ENCODE measurements around the gene RFXANK.
A peak's percentile ranks its signal among the peaks of the same experiment; 100 is the strongest.
"Not testable (repeated sequence)": the region's sequence is repeated elsewhere in the genome, so short reads cannot be mapped to it uniquely, and the experiment has no call there.

Gene RFXANK, protein sequence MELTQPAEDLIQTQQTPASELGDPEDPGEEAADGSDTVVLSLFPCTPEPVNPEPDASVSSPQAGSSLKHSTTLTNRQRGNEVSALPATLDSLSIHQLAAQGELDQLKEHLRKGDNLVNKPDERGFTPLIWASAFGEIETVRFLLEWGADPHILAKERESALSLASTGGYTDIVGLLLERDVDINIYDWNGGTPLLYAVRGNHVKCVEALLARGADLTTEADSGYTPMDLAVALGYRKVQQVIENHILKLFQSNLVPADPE

DNA sequence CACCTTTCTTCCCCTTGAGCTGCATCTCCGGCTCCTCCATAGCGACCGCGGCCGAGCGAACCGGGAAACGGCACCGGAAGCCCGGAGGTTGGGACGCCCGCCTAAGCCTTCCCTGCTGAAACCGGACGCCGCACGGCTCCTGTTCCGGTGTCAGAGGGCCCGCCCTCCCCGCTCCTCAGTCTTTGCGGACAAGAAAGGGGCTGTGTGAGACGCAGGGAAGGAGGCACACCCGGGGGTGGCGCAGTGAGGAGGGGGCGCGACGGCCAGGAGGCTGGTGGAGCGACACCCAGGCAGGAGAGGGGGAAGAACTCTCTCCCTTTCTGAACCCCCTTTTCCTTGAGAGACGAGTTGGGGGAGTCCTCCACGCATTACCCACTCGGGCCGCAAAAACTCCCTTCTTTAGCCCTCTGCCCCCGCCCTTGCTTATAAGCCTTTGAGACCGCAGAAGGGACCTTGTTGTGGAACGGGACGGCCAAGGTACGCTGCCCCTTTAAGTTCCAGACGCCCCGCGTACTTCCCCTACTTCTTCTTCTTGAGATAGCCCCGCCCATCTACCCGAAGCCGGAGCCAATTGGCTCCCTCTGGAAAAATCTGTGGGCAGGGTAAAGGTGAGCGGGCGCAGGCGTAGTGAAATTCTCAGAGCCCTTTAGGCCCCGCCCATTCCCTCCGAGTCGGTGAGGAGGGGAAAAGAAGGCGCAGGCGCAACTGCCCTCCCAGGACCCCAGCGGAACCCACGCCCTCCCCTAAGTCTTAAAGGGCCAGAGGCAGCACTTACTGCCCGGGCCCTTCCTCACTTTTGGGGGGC, at the start of gene RFXANK, which contains the start of gene BORCS8:
Gene RFXANK (plus strand): TSS at position 181 of the 805 bp plus-strand sequence. CDS start 1,689 bp downstream, outside the sequence.
Gene BORCS8 (minus strand): TSS at position 75 of the 805 bp plus-strand sequence. CDS start 35 bp downstream, at position 40.
- Mint-ChIP-seq H3K4me3 (peak within 1 kb of the TSS; percentile 97), H3K9me3 (no peaks in the 10 kb centered on the region), H3K36me3 (peaks cover 50% of the 10 kb centered on the region), H3K27ac (peak within 1 kb of the TSS; percentile 99), H3K4me1 (peaks cover 52% of the 10 kb centered on the region)
- DNase-seq (ENCODE audit: low spot score in 2 of 2) (peak; percentile 94 to 99), ATAC-seq (peak; percentile 90)

DNA sequence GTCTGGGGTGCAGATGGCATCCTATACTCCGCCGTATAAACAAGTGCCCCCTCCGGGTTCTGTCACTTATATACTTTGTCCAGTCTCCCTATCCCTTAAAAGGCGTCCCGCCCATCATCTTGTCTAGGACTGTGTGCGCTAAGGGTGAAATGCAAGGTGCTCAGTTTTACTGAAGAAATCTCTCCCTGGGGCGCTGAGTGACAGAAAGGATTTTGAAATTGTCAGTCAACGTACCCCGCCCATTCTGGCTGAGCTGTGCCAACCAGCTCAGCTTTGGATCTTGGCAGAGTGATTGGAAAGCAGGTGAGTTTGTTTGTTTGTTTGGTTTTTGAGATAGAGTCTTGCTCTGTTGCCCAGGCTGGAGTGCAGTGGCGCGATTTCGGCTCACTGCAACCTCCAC, 49.7 kb upstream of the RFXANK start:
- H3K4me1 Mint-ChIP-seq, result peaks cover 25% of the 10 kb centered on the region
- ATAC-seq (no peak), DNase-seq (ENCODE audit: low spot score in 2 of 2) (no peak)
- H3K9me3 Mint-ChIP-seq, result no peaks in the 10 kb centered on the region
- no peak overlapping the region for H3K4me3 Mint-ChIP-seq
- H3K36me3 Mint-ChIP-seq, result peaks cover 7% of the 10 kb centered on the region
- H3K27ac Mint-ChIP-seq, result no peak overlapping the region

DNA sequence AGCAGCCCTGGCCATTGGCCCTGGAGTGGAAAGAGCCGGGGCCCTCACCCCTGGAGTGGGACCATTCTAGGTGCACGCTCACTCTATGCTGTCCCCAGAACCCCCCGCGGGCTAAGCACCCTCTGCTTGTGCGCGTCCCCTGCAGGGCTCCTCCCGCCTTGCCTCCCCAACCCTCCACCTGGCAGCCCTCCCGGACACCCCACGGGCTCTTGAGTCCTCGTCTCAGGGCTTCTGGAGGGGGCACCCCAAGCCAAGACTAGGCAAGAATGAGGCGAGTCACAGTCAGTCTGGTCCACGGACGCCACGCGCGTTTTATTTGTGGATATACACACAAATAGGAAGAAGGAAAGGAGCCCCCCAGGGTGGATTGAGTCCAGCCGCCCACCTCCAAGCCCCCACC, 46.8 kb upstream of the RFXANK start:
- DNase-seq (ENCODE audit: low spot score in 2 of 2), result no peak
- Mint-ChIP-seq H3K4me3 (no peak overlapping the region), H3K27ac (no peak overlapping the region), H3K36me3 (peaks cover 15% of the 10 kb centered on the region), H3K4me1 (no peaks in the 10 kb centered on the region), H3K9me3 (no peaks in the 10 kb centered on the region)
- ATAC-seq, result no peak

DNA sequence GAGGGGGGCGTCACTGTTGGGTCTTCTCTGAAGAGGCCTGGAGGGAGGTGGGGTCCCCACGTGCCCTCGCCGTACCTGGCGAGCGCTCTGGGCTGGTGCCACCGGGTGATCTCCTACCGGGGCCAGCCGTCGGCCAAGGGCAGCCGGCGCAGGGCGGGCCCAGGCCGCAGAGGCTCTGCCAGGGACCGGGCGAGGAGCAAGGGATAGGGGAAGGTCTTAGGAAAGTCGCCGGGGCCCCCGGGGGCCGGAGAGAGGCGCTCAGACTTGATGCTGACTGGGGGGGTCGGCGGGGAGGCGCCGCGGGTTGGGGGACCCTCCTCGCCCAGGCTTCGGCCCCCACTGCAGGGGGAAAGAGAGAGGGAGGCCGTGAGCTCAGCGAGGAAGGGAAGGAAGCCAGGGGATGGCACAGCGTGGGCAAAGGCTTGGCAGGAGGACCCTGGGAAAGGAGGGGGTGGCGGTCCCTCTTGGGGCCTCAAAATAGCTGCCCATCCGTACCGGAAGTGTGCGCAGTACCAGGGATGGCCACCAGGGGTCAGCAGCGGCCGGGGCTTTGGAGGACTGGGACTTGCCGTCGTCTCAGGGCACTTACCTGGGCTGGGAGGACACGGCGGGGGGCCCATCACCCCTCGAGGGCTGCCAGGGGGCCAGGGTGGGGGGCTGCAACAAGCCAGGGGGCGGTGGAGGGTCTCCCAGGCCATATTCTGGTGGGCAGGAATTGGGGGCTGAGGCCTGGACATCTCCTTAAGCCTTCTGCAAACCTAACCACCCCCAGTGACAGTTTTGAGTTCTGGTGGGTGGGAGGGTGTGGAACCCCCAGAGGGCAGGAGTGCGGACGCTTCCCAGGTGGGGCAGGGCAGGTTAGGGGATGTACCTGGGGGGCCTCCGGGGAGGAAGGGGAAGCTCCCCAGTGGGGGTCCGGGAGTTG, 46.1 kb upstream of the RFXANK start:
- Mint-ChIP-seq H3K27ac (peak overlapping the region; percentile 26), H3K9me3 (no peaks in the 10 kb centered on the region), H3K4me3 (no peak overlapping the region), H3K4me1 (no peaks in the 10 kb centered on the region), H3K36me3 (peaks cover 15% of the 10 kb centered on the region)
- DNase-seq (ENCODE audit: low spot score in 2 of 2), result peak; percentile 96 to 99
- ATAC-seq, result peak; percentile 80

DNA sequence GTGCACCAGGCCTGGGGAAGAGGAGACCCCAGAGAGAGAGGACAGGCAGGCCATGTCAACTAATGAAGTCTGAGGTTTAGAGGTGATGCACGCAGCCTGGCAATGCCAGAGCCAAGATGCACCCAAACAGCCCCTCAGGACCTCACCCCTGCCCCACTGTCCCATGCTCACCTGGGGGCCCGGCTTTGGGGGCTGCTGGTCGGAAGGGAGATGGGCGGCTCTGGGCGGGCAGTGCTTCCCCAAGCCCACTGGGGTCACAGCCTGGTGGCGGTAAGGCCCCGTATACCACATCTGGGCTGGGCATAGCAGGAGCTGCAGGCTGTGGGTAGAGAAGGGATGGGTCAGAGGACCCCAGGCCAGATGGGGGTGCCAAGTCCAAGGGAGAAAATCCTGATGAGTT, 45.2 kb upstream of the RFXANK start:
- H3K36me3 Mint-ChIP-seq, result peaks cover 15% of the 10 kb centered on the region
- DNase-seq (ENCODE audit: low spot score in 2 of 2) (no peak), ATAC-seq (no peak)
- no peaks in the 10 kb centered on the region for H3K9me3 Mint-ChIP-seq
- H3K27ac Mint-ChIP-seq, result peak overlapping the region; percentile 26
- no peaks in the 10 kb centered on the region for H3K4me1 Mint-ChIP-seq
- H3K4me3 Mint-ChIP-seq, result no peak overlapping the region

DNA sequence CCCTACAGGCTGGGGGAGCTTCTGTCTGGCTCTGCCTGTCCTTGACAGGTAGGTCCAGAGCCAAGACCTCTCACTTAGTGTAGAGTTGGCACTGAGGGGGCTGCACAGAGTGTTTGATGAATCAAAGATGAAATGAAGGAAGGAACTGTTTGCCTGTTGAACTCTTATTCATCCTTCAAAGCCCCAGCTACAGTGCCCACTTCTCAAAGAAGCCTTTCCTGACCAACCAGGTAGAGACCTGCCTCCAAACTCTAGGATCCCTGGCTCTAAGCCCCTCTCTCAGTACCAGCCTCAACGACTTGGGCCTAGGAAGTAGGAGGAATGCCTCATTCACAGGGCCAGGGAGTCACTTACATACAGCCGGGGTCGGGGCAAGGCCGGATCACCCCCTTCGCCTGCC, 44.7 kb upstream of the RFXANK start:
- Mint-ChIP-seq H3K36me3 (peaks cover 15% of the 10 kb centered on the region), H3K9me3 (no peaks in the 10 kb centered on the region), H3K4me1 (no peaks in the 10 kb centered on the region), H3K4me3 (no peak overlapping the region), H3K27ac (no peak overlapping the region)
- ATAC-seq (no peak), DNase-seq (ENCODE audit: low spot score in 2 of 2) (no peak)

DNA sequence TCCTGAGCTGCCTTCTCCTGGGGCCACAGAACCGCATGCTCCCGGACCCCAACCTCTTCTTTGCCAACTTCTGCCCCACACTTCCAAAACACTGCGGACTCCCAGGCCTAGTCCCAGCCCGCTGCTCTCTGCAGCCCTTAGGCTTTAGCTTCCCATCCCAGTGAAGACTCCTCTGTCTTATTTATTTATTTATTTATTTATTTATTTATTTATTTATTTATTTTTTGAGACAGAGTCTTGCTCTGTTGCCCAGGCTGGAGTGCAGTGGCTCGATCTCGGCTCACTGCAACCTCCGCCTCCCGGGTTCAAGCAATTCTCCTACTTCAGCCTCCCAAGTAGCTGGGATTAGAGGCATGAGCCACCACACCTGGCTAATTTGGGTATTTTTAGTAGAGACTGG, 43.6 kb upstream of the RFXANK start:
- DNase-seq (ENCODE audit: low spot score in 2 of 2); ATAC-seq; H3K27ac Mint-ChIP-seq; H3K4me1 Mint-ChIP-seq; H3K4me3 Mint-ChIP-seq; H3K9me3 Mint-ChIP-seq: not testable (repeated sequence)
- peaks cover 15% of the 10 kb centered on the region for H3K36me3 Mint-ChIP-seq

DNA sequence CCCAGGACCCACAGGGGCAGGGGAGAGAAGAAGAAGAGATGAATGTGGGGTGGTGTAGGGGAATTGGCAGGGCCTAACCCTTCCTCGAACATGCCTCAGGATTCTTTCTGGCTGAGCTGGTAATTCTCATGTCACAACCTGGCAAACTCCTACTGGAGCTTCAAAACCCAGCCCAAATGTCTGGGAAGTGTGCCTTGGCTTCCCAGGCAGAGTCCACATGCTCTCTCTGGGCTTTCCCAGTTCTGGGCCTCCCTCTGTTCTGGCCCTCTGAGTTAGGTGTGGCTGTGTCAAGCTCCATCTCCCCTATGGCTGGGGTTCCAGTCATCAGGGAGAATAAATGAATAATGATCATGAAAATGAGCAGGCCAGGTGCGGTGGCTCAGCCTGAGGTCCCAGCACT, 42.6 kb upstream of the RFXANK start:
- no peak overlapping the region for H3K27ac Mint-ChIP-seq
- H3K4me1 Mint-ChIP-seq, result no peaks in the 10 kb centered on the region
- H3K4me3 Mint-ChIP-seq, result no peak overlapping the region
- peaks cover 17% of the 10 kb centered on the region for H3K36me3 Mint-ChIP-seq
- ATAC-seq (no peak), DNase-seq (ENCODE audit: low spot score in 2 of 2) (no peak)
- no peaks in the 10 kb centered on the region for H3K9me3 Mint-ChIP-seq

DNA sequence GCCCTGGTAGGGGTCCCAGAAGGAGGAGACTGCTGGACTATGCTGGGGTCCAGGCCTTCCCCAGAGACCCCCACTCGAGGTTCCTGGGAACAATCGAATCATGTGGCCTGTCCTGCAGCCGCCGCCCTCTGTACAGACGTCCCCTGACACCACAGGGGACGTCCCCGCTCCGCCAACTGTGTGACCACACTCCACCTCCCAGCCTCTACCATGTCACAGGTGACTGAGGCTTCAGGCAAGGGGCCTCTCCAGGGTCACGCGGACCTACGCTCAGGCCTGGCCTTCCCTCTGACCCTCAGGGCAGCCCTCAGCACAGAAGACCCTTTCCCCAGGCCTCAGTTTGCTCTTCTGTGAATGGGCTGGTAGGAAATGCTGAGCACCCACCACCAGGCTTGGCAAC, 40.6 kb upstream of the RFXANK start:
- no peaks in the 10 kb centered on the region for H3K4me1 Mint-ChIP-seq

DNA sequence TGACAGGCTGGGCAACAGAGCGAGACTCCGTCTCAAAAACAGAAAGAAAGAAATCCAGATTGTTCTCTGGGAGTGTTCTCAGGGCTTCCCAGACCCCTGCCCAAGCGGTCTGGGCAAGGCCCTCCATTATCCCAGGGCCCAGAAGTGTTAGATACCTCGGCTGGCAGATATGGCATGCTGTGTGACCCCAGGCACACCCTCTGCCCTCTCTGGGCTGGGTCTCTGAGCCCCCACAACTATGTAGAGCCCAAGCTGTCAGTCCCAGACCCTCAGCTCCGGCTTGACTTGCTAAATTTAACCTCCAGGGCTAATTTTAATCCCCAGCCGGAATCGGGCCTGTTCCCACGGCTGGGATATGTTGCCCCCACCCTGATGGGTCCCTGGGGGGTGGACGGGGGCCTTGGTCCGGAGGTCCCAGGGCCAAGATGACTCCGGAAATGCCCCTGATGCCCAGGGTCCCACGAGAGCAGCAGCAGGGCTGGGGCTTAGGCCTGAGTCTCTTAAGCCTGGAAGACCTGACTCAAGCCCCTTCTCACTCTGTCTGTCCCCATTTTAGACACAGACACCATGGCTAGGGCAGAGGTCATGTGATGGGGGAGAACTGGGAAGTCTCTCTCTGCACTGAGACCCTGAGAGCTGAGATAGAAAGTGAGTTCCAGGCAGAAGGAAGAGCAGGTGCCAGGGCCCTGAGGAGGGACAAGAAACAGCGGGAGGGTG, 39.2 kb upstream of the RFXANK start:
- Mint-ChIP-seq H3K9me3 (no peaks in the 10 kb centered on the region), H3K4me1 (no peaks in the 10 kb centered on the region), H3K36me3 (peaks cover 25% of the 10 kb centered on the region), H3K4me3 (no peak overlapping the region), H3K27ac (no peak overlapping the region)
- DNase-seq (ENCODE audit: low spot score in 2 of 2), result no peak
- ATAC-seq, result no peak

More for the DNA sequence above, 40.6 kb upstream of the RFXANK start:
- H3K4me3 Mint-ChIP-seq, result no peak overlapping the region
- ATAC-seq (peak; percentile 31), DNase-seq (ENCODE audit: low spot score in 2 of 2) (no peak)
- H3K27ac Mint-ChIP-seq, result no peak overlapping the region
- peaks cover 25% of the 10 kb centered on the region for H3K36me3 Mint-ChIP-seq
- no peaks in the 10 kb centered on the region for H3K9me3 Mint-ChIP-seq

DNA sequence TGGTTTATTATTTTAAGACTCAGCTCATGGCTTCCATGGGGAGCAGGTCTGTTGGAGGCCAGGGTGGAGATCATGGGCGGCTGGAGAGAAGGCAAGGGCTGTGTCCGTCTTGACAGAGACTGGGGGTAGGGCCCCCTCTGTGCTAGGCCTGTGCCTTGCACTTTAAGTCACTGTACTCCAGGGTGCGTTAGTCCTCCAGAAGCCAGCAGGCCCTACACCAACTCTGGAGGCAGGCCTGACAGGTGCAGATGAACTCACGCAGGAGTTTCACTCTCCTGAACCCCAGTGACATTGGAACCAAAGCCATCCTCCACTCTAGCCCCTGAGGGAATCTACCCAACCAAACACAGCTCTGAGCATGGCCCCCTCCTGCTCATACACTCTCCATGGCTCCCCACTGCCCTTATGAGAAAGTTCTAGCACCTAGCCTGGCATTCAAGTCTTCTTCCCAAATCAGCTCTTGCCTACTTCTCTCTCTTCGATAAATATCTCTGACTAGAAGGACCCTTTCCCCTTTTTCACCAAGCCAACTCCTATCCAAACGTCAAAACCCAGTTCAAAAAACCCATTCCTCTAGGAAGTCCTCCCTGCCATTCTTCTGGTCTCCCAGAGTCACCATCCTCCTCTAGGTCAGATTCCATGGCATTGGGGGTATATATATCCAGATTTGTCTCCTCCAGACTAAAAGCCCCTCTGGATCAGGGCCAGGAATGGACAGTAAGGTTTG, 37.1 kb upstream of the RFXANK start:
- H3K4me1 Mint-ChIP-seq, result no peaks in the 10 kb centered on the region
- no peak overlapping the region for H3K4me3 Mint-ChIP-seq
- DNase-seq (ENCODE audit: low spot score in 2 of 2) (no peak), ATAC-seq (no peak)
- H3K9me3 Mint-ChIP-seq, result no peaks in the 10 kb centered on the region
- H3K36me3 Mint-ChIP-seq, result peaks cover 10% of the 10 kb centered on the region
- H3K27ac Mint-ChIP-seq, result peak overlapping the region; percentile 2

DNA sequence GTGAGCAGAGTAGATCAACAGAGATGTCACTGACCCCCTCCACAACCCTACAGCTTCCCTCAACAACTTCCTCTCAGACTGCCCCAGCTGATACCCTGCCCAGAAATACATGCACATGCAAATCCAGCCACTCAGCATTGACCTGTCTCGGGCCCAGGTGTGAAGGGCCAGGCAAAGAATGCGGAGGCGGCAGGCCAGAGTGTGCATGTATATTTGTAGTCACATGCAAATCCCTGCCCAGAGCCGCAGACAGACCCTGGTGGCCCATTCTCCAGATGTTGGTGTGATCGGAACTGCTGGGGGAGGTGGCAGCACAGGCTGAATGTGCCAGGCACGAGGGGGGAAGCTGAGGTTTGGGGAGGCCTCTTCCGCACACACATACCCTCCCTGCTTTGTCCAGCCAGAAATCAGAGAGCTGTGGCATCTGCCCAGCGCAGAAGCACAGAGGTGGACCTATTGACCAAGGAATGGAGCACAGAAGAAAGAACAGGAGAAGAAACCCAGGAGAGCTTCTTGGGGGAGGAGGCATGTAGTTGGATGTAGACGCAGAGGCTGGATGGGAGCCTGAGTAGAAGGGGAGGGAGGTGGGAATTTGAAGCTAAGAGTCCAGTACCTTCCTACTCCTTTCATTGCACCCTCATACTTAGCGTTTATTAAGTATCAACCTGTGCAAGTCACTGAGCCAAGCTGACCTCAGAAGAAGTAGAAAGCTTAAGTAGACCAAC, 36.4 kb upstream of the RFXANK start:
- DNase-seq (ENCODE audit: low spot score in 2 of 2), result no peak
- no peaks in the 10 kb centered on the region for H3K9me3 Mint-ChIP-seq
- H3K36me3 Mint-ChIP-seq, result peaks cover 10% of the 10 kb centered on the region
- ATAC-seq, result no peak
- H3K4me3 Mint-ChIP-seq, result no peak overlapping the region
- H3K27ac Mint-ChIP-seq, result peak overlapping the region; percentile 2
- H3K4me1 Mint-ChIP-seq, result no peaks in the 10 kb centered on the region

DNA sequence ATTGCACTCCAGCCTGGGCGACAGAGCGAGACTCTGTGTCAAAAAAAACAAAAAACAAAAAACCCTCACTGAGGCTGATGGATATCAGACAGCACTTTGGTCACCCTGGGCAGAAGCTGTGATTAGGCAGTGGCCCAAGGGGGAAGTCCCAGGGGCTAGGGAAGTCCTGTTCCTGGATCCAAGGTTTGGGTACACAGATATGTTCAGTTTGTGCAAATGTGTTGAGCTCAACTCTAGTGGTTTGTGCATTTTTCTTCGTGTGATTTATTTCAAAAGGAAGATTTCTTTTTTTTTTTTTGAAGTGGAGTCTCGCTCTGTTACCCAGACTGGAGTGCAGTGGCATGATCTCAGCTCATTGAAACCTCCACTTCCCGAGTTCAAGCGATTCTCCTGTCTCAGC, 34.2 kb upstream of the RFXANK start:
- no peaks in the 10 kb centered on the region for H3K9me3 Mint-ChIP-seq
- no peak for DNase-seq (ENCODE audit: low spot score in 2 of 2)
- no peak overlapping the region for H3K4me3 Mint-ChIP-seq
- H3K36me3 Mint-ChIP-seq, result peaks cover 10% of the 10 kb centered on the region
- H3K4me1 Mint-ChIP-seq, result peaks cover 7% of the 10 kb centered on the region
- ATAC-seq, result no peak
- H3K27ac Mint-ChIP-seq, result no peak overlapping the region

DNA sequence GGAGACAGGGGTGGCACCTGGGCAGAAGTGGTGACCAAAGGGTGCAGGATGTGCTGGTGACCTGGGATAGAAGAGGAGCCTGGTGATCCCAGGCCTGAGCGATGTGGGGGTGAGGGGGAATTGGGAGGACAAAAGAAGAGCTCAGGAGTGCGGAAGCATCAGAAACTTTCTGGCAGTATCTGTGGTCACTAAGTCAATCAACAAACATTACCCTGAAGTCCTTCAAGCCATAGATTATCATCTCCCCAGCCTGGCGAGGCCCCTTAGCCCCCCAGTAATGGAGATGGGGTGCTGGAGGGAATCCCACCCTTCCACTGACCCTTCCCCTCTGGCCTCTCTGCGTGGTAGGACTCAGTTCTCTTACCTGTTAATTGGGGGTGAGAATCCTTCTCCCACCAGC, 32.5 kb upstream of the RFXANK start:
- peaks cover 8% of the 10 kb centered on the region for H3K36me3 Mint-ChIP-seq
- H3K4me3 Mint-ChIP-seq, result no peak overlapping the region
- no peaks in the 10 kb centered on the region for H3K9me3 Mint-ChIP-seq
- no peak for DNase-seq (ENCODE audit: low spot score in 2 of 2)
- H3K4me1 Mint-ChIP-seq, result peaks cover 7% of the 10 kb centered on the region
- peak overlapping the region; percentile 56 for H3K27ac Mint-ChIP-seq
- ATAC-seq, result no peak
